NCI-H146 treated with DMSO at 0.1 percent for 48 hours (cell line): Measurements from ENCODE around the gene ZNF76.

ENCODE experiments used
- DNase-seq: peaks from one replicate; lab custom pipeline; 2025; ENCODE audit not compliant: unreplicated experiment; lab: John Stamatoyannopoulos, UW

ZNF76 gene

DNA sequence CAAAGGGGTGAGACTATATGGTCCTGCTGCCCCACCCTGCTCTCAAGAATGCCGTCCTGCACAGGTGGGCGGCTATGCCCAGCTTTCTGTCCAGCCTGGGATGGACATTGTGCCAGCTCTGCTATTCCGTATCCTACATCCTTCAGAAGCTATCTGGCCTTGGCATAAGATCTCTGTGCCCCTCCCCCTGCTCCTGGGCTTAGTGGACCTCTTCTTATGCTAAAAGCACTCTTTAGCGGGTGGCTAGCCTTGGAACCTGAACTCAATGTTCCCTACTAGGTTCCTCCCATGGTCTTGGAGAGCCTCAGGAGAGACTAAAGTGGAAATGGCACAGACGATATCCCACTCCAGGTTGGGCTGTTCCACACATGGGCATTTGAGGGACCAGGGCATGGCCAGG is 23.3 kb upstream of the ZNF76 start:
- no peak for DNase-seq

DNA sequence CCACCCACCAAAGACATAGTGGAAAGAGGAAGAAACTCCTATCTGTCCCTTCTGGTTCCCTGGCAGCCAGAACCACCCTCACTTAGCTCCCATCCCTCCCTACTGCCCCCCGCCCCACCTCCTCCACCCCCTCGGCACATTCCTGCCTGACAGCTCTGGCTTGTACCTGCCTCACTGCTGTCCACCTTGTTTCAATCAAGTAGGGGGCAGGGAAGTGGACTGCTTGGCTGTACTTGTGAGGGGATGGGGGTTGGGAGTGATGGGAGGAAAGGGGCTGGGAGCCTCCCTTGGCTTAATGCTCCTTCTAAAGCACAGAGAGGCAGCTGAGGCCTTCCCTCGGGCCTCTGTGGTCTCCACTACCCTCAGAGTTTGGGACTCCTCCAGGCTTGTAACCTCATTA is 22.1 kb upstream of the ZNF76 start:
- no peak for DNase-seq

GRCh38 chr6:35238843-35239289 is 20.7 kb upstream of the ZNF76 start:
- no peak for DNase-seq

DNA sequence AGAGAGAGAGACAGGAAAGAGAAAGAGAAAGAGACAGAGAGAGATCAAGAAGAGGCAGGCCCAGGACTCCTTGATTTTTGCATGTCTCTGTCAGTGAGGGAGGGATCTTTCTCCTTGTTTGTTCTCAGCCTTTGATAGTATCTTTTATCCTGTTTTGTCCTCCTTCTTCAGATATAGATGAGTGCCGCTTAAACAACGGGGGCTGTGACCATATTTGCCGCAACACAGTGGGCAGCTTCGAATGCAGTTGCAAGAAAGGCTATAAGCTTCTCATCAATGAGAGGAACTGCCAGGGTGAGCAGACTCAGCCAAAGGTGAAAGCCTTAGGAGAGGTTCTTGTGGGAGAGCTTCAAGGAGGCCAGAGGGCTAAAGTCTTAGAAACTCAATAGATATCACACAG is 20.0 kb upstream of the ZNF76 start:
- DNase-seq: no peak

GRCh38 chr6:35240838-35241801 is 18.4 kb upstream of the ZNF76 start:
- DNase-seq: peak; percentile 11

GRCh38 chr6:35242486-35242885 is 17.0 kb upstream of the ZNF76 start:
- no peak for DNase-seq

- no peak for DNase-seq
Observed at GRCh38 chr6:35242906-35243305, 16.6 kb upstream of the ZNF76 start.

DNA sequence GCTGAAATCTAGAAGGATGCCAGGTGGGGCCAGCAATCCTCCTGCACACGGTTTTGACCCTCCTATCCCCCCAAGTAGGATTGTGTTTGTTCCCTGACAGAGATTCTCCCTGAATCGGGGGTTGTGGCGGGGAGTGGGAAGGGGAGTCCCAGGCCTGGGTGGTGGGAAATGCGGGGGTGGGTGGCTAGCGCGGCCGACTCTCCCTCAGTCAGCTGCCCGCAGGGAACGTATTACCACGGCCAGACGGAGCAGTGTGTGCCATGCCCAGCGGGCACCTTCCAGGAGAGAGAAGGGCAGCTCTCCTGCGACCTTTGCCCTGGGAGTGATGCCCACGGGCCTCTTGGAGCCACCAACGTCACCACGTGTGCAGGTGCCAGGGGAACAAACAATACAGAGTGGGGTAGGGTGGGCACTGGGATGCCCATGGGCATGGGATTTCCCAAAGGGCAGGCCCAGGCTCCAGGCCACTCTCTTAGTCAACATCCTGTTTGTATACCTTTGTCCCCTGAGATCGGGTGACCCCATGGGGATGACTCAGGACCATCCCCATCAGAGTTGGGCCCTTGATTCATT is 16.1 kb upstream of the ZNF76 start:
- no peak for DNase-seq

DNA sequence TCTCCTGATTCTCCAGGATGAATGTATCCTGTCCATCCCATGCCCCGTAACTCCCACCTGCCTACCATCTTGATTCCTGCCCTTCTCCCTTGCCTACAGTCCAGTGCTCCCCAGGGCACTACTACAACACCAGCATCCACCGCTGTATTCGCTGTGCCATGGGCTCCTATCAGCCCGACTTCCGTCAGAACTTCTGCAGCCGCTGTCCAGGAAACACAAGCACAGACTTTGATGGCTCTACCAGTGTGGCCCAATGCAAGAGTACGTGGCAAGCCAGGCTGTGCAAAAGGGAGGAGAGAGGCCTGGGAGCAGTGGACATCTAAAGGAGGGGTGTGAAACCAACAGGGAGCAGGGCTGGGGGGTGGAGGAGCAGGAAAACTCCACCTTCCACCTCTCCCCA is 15.0 kb upstream of the ZNF76 start:
- DNase-seq: no peak

- no peak for DNase-seq
Observed at GRCh38 chr6:35247642-35248231, 11.8 kb upstream of the ZNF76 start.

DNA sequence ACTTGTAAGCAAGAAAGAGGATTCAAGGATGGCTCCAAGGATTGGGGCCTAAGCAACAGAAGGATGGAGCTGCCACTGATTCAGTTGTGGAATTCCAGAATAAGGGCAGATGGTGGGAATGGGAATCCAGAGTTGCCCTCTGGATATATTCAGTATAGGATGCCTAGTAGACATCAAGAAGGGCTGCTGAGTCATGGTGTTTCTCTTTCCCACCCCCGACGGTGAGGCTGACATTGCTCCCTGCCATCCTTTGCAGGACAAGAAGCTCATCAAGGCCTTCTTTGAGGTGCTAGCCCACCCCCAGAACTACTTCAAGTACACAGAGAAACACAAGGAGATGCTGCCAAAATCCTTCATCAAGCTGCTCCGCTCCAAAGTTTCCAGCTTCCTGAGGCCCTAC is 11.2 kb upstream of the ZNF76 start:
- no peak for DNase-seq

DNA sequence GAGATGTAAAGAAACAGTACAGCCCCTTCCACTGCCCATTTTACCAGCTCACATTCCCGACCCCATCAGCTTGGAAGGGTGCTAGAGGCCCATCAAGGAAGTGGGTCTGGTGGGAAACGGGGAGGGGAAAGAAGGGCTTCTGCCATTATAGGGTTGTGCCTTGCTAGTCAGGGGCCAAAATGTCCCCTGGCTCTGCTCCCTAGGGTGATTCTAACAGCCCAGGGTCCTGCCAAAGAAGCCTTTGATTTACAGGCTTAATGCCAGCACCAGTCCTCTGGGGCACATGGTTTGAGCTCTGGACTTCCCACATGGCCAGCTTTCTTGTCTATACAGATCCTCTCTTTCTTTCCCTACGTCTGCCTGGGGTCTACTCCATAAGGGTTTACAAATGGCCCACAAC is 10.6 kb upstream of the ZNF76 start:
- no peak for DNase-seq

DNA sequence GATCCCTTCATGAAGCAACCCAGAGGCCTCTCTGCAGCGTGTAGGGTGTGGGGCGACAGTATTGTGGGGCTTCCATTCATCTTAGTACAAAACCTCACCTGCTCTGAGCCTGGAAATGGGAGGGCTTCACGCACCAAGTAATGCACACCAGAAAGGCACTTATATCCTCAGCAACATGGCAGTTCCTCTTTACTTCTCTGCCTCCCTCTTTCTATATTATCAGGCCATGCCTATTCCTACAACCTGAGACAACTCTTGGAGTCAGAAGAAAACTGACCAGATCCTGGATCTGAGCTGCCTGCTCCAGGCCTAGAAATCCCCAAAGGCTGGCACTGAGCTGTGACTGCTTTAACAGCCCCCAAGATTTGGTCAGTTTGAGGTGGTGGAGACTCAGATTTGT is 7.6 kb upstream of the ZNF76 start:
- DNase-seq: no peak

DNA sequence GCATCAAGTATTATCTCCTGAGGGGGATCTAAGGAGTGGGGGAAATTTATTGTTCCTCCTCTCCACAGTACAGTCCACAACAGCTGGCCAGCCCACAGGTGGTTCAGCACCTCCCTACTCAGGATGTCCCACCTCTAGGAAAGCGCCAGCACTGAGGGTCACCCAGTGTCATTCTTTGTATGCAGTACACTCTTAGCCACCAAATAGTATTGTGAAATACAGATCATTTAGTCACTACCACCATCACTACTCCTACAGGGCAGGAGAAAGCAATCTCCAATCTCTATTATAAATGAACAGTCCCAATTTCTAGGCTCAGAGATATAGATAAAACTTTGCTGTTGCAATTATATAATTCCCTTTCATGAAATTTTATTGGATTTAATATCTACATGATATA is 6.3 kb upstream of the ZNF76 start:
- no peak for DNase-seq

DNA sequence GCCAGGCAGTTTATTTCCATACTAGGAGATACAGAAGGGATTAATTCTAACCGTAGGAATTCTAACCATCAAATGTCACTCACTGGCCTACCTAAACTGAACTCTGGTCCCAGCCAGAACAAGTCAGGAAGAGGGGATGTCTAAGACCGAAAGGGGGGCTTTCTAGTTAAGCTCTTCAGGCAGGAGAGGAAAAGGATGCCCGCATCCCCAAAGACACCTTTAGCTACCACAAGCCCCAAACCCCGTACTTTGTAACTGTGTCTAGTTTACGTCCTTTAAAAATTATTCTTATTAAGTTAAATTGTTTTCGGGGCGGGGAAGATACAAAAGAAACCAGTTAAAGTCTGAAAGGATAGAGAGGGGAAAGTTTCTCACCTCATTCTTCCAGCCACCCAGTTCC is 1.2 kb upstream of the ZNF76 start:
- no peak for DNase-seq

DNA sequence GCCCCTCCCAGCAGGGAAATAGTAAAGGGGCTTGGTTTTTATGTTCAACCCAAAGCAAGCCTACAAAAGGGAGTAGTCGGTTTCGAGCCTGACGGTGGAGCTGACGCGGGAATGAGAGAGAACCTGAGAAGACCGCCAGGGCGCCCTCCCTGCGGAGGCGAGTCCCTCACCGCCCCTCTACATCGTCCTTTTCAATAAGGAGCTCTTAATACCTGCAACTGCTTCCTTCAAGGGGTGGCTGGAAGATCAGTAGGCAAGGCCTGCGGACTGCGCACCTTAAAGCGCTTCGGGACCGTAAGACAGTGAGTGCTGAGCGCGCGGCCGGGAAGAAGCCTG is 709 bp upstream of the ZNF76 start:
- peak; percentile 47 for DNase-seq

DNA sequence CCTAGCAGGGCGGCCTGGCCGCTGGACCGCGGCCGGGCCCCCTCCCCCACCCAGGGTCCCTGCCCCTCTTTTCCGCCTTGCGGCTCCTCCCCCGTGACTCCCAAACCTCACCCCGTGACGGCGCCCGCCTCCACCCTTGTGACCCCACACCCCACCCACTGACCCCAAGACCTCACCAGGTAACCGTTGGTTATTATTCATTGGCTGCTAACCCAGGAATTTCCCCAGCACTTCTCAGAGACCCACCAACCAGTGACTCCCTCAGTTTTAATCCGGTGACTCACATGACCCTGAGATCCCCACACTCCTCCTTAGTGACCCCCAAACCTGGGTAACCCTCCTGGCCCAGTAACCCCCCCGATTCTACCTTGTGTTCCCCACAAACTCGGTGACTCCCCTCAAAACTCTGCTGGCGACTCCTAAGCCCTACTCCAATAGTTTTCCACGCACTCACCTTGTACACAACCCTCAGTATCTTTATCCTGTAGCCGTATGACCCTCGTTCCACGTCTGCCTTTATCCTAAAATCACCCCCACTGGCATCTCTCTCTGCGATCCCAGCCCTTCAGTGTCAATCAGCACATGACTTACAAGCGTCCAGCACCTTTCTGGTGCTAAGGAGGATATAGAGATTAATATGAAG is 534 bp downstream of the ZNF76 start:
- peak; percentile 11 for DNase-seq

GRCh38 chr6:35260591-35261570 is 1.3 kb downstream of the ZNF76 start:
- no peak for DNase-seq

DNA sequence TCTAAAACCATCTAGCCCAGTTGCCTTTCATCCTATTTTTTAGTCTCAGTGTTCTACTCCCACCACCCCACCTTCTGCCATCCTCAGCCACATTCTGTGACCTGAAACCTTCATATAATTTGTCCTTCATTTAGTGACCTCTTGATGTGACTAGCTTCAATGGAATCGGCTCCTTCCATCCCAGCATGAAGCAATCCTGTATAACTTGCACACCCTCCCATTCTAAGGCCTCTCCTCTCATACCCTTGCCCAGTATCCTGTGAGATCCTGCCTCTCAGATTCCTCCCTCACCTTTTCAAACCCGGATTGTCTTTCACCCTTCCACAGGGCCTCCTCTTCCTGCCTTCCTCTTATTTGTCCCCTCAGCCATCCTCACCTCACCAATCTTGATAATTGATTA is 3.1 kb downstream of the ZNF76 start:
- DNase-seq: no peak

- no peak for DNase-seq
Observed at GRCh38 chr6:35264550-35265274, 5.2 kb downstream of the ZNF76 start.
